GDM1 (cell line): ENCODE results near the gene ADAM12.
"Not testable (repeated sequence)": the region's sequence is repeated elsewhere in the genome, so short reads cannot be mapped to it uniquely, and the experiment has no call there.

Experiments used
- DNase-seq: peaks from one replicate; lab custom pipeline; 2025; lab: John Stamatoyannopoulos, UW

ADAM12 gene

GRCh38 chr10:126054191-126054590 lies 334.1 kb downstream of the ADAM12 start:
- no peak for DNase-seq

- no peak for DNase-seq
These were observed 336.1 kb downstream of the ADAM12 start for GRCh38 chr10:126052171-126052570.

GRCh38 chr10:126049759-126050700 lies 338.2 kb downstream of the ADAM12 start:
- peak; percentile 84 for DNase-seq

GRCh38 chr10:126047749-126048148 lies 340.5 kb downstream of the ADAM12 start:
- not testable (repeated sequence) for DNase-seq

- no peak for DNase-seq
These were observed 341.4 kb downstream of the ADAM12 start for GRCh38 chr10:126046831-126047230.

- no peak for DNase-seq
These were observed 342.4 kb downstream of the ADAM12 start for GRCh38 chr10:126045861-126046260.

- DNase-seq, result no peak
These were observed 344.9 kb downstream of the ADAM12 start for GRCh38 chr10:126043389-126043788.

- DNase-seq, result no peak
These were observed 345.4 kb downstream of the ADAM12 start for GRCh38 chr10:126042906-126043305.

- DNase-seq, result no peak
These were observed 345.9 kb downstream of the ADAM12 start for GRCh38 chr10:126042354-126042753.

- peak; percentile 92 for DNase-seq
These were observed 346.5 kb downstream of the ADAM12 start for GRCh38 chr10:126041804-126042231.

- DNase-seq, result no peak
These were observed 347.2 kb downstream of the ADAM12 start for GRCh38 chr10:126041117-126041516.

- DNase-seq, result no peak
These were observed 350.3 kb downstream of the ADAM12 start for GRCh38 chr10:126037946-126038345.

- DNase-seq, result no peak
These were observed 351.8 kb downstream of the ADAM12 start for GRCh38 chr10:126036515-126036914.

- no peak for DNase-seq
These were observed 353.7 kb downstream of the ADAM12 start for GRCh38 chr10:126034586-126034985.

GRCh38 chr10:126029999-126030398 lies 358.3 kb downstream of the ADAM12 start:
- no peak for DNase-seq

- DNase-seq, result no peak
These were observed 360.6 kb downstream of the ADAM12 start for GRCh38 chr10:126027692-126028091.

- no peak for DNase-seq
These were observed 365.4 kb downstream of the ADAM12 start for GRCh38 chr10:126022841-126023240.

GRCh38 chr10:126021833-126022500 lies 366.3 kb downstream of the ADAM12 start:
- no peak for DNase-seq

- DNase-seq, result no peak
These were observed 370.2 kb downstream of the ADAM12 start for GRCh38 chr10:126017961-126018560.

GRCh38 chr10:126016882-126017281 lies 371.4 kb downstream of the ADAM12 start:
- no peak for DNase-seq

GRCh38 chr10:126016156-126016805 lies 372.0 kb downstream of the ADAM12 start:
- DNase-seq, result no peak

GRCh38 chr10:126015413-126015812 lies 372.9 kb downstream of the ADAM12 start:
- no peak for DNase-seq
